ENCODE measurements around the gene AFF4.

DNA sequence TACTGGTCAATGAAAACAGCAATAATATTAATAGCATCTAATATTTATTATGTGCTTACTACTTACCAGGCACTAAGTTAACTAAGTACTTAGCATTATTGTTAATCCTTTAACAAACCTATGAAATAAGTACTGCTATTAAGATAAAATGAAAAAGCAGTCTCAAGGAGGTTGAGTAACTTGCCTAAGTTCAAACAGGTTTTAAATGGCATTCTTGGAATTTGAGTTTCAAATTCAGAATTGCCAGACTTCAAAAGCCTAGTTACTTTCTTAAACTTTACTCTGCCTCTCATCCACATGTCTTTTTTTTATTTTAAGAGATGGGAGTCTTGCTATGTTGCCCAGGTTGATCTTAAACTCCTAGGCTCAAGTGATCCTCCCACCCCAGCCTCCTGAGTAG, 73.9 kb downstream of the AFF4 start:
- TF ChIP-seq POLR2A (IDR thresholded peaks at IDR 0.05) = no peak
- TF ChIP-seq, protein P1, sequence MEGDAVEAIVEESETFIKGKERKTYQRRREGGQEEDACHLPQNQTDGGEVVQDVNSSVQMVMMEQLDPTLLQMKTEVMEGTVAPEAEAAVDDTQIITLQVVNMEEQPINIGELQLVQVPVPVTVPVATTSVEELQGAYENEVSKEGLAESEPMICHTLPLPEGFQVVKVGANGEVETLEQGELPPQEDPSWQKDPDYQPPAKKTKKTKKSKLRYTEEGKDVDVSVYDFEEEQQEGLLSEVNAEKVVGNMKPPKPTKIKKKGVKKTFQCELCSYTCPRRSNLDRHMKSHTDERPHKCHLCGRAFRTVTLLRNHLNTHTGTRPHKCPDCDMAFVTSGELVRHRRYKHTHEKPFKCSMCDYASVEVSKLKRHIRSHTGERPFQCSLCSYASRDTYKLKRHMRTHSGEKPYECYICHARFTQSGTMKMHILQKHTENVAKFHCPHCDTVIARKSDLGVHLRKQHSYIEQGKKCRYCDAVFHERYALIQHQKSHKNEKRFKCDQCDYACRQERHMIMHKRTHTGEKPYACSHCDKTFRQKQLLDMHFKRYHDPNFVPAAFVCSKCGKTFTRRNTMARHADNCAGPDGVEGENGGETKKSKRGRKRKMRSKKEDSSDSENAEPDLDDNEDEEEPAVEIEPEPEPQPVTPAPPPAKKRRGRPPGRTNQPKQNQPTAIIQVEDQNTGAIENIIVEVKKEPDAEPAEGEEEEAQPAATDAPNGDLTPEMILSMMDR (IDR thresholded peaks at IDR 0.05) = no peak
